IMR-90 (cell line): ENCODE results near the gene CHRDL1.

ENCODE experiments used
- BHLHE40 ChIP-seq: fragments of 150-350 bp; IDR thresholded peaks from 2 replicates; pipeline ENCODE4 v1.6.1; 2016; ENCODE audit warnings: mild to moderate bottlenecking, low read depth, low read length
- CHD1 ChIP-seq: IDR thresholded peaks from 2 replicates; pipeline ENCODE4 v1.6.1; 2012; ENCODE audit warnings: low read depth, low read length, improper control_type of control experiment
- CTCF ChIP-seq: conservative IDR thresholded peaks from 2 replicates; pipeline ENCODE4 v1.5.1; 2012; ENCODE audit warnings: mild to moderate bottlenecking, low read depth, low read length, improper control_type of control experiment
- FOS ChIP-seq: fragments of 150-350 bp; IDR thresholded peaks from 2 replicates; pipeline ENCODE4 v1.6.1; 2016; ENCODE audit warnings: low read depth, low read length
- MXI1 ChIP-seq: IDR thresholded peaks from 2 replicates; pipeline ENCODE4 v1.6.1; 2012; ENCODE audit warnings: low read depth, mild to moderate bottlenecking, low read length, moderate library complexity, borderline replicate concordance
- POLR2A ChIP-seq: IDR thresholded peaks from 2 replicates; pipeline ENCODE4 v1.6.1; 2012; ENCODE audit warnings: mild to moderate bottlenecking, low read depth, low read length
- RAD21 ChIP-seq: IDR thresholded peaks from 2 replicates; pipeline ENCODE4 v1.6.1; 2012; ENCODE audit warnings: low read length, improper control_type of control experiment
- RFX5 ChIP-seq: IDR thresholded peaks from 2 replicates; pipeline ENCODE4 v1.8.0; 2012; ENCODE audit warnings: low read depth, mild to moderate bottlenecking, low read length, moderate library complexity
- SMC3 ChIP-seq: fragments of 150-350 bp; IDR thresholded peaks from 2 replicates; pipeline ENCODE4 v1.6.1; 2016; ENCODE audit warnings: low read depth, mild to moderate bottlenecking, antibody characterized with exemption, low read length, moderate library complexity
- TF ChIP-seq, protein P1 (sequence below): fragments of 150-350 bp; IDR thresholded peaks from 2 replicates; pipeline ENCODE4 v1.6.1; 2016; ENCODE audit warnings: low read depth, mild to moderate bottlenecking, low read length, moderate library complexity, borderline replicate concordance

GRCh38 chrX:110745288-110745687, 50.3 kb downstream of the CHRDL1 start:
- TF ChIP-seq CTCF: no peak
- TF ChIP-seq POLR2A: no peak
- no peak for TF ChIP-seq RAD21
- no peak for TF ChIP-seq FOS
- TF ChIP-seq, protein P1, sequence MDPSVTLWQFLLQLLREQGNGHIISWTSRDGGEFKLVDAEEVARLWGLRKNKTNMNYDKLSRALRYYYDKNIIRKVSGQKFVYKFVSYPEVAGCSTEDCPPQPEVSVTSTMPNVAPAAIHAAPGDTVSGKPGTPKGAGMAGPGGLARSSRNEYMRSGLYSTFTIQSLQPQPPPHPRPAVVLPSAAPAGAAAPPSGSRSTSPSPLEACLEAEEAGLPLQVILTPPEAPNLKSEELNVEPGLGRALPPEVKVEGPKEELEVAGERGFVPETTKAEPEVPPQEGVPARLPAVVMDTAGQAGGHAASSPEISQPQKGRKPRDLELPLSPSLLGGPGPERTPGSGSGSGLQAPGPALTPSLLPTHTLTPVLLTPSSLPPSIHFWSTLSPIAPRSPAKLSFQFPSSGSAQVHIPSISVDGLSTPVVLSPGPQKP: no peak
- TF ChIP-seq SMC3: no peak
- no peak for TF ChIP-seq MXI1
- no peak for TF ChIP-seq RFX5
- TF ChIP-seq CHD1: no peak
- no peak for TF ChIP-seq BHLHE40
